Stimulated activated CD8-positive, alpha-beta memory T cell treated with anti-CD3 and anti-CD28 coated beads, Interleukin-15, amount 100 ng/mL, for 4 hours (primary cell): ENCODE data around the gene AHSG.
"Not testable (repeated sequence)": the region's sequence is repeated elsewhere in the genome, so short reads cannot be mapped to it uniquely, and the experiment has no call there.

ENCODE experiments used
- DNase-seq, 2 donors: peaks; one replicate each; pipeline ENCODE4 v3.0.0-alpha.2; 2020; ENCODE audit warnings: low read depth in 2 of 2

AHSG gene

DNA sequence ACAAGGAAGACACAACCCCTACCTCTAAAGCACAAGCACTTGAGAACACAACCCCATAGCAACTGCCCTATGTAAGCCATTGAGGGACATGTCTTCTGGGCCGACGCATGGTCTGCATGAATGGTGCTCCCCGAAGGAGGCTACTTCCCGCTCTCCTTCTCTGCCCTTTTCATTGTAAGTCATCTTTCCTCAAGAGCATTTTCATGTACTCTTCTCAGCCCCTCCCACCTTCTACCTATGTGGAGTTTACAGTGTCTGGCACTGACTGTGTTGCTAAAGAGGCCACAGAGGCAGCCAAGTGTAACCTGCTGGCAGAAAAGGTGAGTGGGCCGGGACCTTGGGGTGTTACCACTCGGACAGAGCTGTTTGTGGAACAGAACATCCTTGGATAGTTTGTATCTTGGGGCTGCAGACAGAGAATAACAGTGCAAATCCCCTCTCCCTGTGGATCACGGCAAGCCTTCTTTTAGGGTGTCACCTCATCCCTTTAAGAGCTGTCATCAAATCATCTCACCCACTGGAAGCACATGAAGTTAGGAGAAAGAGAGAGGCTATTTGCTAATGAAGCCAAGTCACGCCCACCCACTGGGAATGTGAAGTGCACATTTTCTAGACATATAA lies 5.6 kb downstream of the AHSG start:
- no peak for DNase-seq

GRCh38 chr3:186619787-186620212 lies 6.9 kb downstream of the AHSG start:
- no peak for DNase-seq

GRCh38 chr3:186620213-186621092 lies 7.6 kb downstream of the AHSG start:
- DNase-seq: no peak

GRCh38 chr3:186621894-186622650 lies 9.2 kb downstream of the AHSG start:
- DNase-seq: no peak

DNA sequence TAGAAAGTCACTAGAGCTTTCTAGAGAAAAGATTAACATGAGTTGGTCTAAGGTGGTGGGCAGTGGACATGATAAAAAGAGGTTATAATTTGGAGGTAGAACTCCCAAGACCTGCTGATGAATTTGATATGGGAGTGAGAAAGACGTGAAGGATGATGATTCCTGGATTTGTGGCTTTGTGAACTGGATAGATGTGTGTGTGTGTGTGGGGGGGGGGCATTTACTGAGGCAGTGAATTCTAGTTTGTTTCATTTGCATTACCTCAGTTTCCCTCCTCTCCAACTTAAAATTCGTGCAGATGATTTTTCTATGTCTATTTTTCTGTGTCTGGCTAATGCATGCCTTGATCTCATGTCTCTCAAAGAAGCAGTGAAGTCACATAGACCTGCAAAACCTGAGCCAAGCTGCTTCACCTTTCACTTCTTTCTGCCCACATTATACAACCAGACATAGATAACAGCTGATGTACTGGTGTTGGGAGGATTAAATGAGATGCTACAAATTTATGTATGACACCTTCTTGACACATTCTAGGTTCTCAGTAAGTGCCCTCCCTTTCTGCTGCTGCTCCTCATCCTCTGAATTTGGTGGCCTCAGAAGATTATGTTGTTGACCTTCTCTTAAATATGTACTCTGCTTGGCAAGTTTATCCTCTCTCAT lies 9.9 kb downstream of the AHSG start:
- no peak for DNase-seq

DNA sequence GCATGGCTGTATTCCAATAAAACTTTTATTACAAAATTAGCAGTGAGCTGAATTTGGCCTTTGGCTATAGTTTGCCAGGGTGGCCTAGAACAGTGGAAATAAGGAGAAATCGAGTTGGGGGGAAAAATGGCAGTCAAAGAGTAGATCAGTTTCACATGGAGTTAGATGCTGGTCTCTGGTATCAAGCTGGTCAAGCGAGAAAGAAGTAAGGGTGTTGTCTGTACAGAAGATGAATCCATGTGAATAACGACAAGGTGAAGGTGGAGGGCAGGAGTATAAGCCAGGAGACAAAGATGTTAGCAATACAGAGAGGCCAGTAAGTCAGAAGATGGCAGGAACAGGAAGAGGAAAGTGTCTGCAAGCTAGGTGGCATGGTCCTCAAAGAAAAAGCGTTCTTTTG lies 11.7 kb downstream of the AHSG start:
- no peak for DNase-seq

- DNase-seq: no peak
Measured at GRCh38 chr3:186625600-186626042, 12.8 kb downstream of the AHSG start.

GRCh38 chr3:186626254-186626847 lies 13.5 kb downstream of the AHSG start:
- no peak for DNase-seq

GRCh38 chr3:186627852-186628414 lies 15.1 kb downstream of the AHSG start:
- DNase-seq: no peak

DNA sequence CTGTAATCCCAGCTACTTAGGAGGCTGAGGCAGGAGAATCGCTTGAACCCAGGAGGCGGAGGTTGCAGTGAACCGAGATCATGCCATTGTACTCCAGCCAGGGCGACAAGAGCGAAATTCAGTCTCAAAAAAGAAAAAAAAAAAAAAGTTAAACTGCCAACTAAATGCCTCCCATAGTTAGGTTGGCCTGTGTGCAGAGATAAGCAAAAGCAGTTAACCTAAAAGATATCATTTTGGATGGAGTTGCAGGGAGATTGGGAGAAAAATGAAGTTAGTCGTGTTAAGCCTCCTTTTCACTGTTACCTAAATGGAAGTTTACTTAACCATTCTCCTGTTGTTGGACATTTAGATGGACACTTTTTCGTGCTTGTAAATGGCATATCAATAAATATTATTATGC lies 15.9 kb downstream of the AHSG start:
- DNase-seq: no peak

DNA sequence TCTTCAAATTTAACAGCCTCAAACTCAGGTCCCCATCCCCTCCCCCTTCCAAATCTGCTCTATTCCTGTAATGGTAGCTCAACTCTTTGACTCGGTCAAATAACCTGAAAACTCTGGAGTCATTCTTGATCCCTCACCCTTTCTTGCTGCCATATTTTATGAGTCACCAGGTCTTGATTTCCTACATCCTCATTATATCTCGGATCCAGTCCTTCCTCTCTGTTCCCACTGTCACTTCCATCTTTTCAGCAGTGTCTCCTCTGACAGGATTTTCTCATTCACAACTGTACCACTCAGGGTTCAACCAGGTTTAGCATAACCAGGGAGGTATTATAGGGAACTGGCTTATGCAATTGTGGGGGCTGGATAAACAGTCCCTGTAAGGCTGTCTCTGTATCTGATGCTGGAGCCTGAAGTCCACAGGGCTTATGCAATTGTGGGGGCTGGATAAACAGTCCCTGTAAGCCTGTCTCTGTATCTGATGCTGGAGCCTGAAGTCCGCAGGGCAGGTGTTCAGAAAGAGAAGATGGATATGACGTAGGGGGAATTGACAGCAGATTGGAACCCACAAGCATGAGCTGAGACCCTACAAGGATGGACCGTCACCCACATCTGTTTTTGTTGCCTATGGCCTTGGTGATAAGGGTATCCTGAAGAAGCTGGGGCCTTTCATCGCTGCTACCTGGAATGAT lies 18.2 kb downstream of the AHSG start:
- DNase-seq: no peak

GRCh38 chr3:186633481-186633880 lies 20.6 kb downstream of the AHSG start:
- DNase-seq: no peak

DNA sequence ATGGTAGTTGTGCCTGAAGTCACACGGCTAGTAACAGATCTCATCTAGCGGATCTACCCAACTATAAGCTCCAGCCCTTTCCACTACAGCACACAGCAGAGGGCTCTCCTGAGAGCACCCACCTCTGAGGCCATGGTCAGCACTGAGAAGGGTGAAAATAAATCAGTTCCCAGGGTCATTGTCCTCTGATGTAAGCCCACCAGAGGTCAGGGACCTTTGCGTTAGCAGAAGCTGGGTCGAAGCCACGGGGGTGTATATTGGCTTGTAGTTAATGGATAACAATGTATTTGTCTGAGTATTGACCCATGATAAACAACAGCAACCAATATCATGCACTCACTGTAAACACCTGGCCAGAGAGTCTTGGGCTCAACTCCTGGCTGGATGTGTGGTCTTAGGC lies 21.3 kb downstream of the AHSG start:
- not testable (repeated sequence) for DNase-seq

GRCh38 chr3:186635532-186635931 lies 22.7 kb downstream of the AHSG start:
- DNase-seq: no peak

DNA sequence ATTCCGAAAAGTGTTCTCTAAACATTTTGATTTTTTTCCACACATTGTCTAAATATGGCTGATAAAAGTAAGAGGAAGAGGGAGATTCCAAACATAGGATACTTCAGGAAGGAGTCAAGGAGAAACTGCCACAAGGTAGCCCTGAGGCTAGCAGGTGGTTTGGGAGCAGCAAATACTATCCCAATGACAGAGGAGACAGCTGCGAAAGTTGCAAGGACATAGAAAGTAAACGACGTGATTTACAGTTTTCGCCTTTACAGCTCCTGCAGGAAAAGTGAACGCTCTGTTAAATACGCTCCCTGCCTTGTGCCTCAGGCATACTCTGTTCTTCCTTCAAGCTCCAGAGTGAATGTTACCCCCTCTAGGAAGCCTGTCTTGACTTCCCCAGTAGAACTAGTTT lies 23.7 kb downstream of the AHSG start:
- no peak for DNase-seq

GRCh38 chr3:186637686-186638085 lies 24.8 kb downstream of the AHSG start:
- no peak for DNase-seq

DNA sequence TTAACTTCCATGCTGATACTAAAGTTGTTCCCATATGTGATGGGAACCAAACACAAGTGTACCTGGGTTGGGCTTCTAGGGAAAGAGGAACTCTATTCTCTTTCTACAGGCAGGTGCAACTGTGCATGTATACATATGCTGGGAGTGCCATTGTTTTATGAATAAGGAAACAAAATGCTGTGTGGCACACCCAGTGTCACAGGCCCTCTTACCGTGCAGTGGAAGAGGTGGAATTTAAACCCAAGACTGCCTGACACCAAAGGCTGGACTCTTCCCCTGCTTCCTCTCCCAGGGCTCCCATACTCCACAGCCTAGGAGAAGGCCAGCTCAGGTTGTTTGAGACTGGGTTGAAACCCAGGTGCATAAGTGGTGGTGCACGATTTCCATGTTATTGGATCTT lies 25.4 kb downstream of the AHSG start:
- DNase-seq: no peak

GRCh38 chr3:186639778-186640472 lies 27.1 kb downstream of the AHSG start, which contains the start of gene FETUB:
TSS of gene FETUB (plus strand) at chr3:186640399. CDS start at chr3:186640461, 62 bp downstream.
- no peak for DNase-seq

- no peak for DNase-seq
Measured at GRCh38 chr3:186640473-186640818, 27.6 kb downstream of the AHSG start.

GRCh38 chr3:186640929-186641328 lies 28.1 kb downstream of the AHSG start:
- no peak for DNase-seq
